GM11168 (cell line): ENCODE data around the gene COX19.

ENCODE experiments used
- in situ Hi-C: fragments of 300-500 bp; cut with MboI; formaldehyde crosslinking; loops from one replicate; pipeline ENCODE4 v1.12.0; 2022; ENCODE audit warnings: low sequenced_read_pairs; ENCODE audit not compliant: unreplicated experiment

The COX19 gene

DNA sequence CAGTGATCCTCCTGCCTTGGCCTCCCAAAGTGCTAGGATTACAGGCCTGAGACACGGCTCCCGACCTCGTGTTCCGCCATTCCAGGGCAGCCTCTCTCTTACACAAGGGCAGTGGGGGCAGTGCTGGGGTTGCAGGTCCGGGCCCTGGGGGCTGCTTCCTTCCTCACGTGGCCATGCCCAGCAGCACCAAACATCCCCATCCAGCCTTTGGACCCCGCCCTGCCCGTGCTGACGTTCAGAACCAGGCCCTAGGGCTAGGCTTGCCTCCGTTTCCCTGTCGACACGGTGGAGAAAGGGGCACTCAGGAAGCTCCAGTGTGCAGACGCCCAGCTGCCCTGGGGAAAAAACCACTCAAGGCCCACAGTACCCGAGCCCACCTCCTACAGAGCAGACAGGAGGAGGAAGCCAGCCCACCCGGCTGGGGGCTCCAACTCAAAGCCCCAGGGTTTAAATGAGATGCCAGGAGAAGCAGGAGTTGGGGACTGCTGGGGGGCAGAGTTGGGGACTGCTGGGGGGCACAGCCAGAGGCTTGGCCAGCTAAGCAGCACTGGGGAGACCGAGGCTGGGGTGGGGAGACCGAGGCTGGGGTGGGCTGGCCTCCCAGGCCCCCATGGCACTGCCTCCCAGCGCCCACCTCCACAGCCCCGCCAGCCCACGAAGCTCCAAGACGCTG is 56.8 kb downstream of the COX19 start:
- in situ Hi-C loops = no loop called here

DNA sequence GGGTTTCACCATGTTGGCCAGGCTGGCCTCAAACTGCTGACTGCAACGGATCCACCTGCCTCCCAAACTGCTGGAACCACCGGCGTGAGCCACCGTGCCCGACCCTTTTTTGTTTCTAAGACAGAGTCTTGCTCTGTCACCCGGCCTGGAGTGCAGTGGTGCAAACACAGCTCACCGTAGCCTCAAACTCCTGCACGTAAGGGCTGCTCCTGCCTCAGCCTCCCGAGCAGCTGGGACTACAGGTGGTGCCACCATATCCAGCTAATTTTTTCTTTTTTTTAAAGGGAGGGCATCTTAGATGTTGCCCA is 57.3 kb downstream of the COX19 start:
- in situ Hi-C loops = no loop called here

DNA sequence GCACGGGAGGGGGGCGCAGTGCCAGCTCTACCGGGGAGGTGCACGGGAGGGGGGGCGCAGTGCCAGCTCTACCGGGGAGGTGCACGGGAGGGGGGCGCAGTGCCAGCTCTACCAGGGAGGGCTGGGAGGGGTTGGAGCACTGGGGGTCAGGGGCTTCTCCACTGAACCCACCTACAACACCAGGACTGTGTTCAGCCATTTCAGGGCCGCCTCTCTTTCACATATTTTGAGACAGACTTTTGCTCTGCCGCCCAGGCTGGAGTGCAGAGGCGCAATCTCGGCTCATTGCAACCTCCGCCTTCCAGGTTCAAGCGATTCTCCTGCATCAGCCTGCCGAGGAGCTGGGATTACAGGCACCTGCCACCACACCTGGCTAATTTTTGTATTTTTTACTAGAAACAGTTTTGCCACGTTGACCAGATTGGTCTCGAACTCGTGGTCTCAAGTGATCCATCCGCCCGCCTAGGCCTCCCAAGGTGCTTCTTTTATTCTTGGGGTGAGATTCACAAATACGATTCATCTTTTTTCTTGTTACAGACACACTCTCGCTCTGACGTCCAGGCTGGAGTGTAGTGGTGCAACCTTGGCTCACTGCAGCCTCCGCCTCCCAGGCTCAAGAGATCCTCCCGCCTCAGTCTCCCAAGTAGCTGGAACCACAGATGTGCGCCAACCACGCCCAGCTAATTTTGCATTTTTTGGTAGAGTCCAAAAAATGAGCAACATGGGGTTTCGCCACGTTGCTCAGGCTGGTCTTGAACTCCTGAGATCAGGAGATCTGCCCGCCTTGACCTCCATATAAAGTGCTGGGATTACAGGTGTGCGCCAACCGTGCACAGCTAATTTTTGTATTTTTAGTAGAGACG is 57.9 kb downstream of the COX19 start:
- in situ Hi-C loops = no loop called here

DNA sequence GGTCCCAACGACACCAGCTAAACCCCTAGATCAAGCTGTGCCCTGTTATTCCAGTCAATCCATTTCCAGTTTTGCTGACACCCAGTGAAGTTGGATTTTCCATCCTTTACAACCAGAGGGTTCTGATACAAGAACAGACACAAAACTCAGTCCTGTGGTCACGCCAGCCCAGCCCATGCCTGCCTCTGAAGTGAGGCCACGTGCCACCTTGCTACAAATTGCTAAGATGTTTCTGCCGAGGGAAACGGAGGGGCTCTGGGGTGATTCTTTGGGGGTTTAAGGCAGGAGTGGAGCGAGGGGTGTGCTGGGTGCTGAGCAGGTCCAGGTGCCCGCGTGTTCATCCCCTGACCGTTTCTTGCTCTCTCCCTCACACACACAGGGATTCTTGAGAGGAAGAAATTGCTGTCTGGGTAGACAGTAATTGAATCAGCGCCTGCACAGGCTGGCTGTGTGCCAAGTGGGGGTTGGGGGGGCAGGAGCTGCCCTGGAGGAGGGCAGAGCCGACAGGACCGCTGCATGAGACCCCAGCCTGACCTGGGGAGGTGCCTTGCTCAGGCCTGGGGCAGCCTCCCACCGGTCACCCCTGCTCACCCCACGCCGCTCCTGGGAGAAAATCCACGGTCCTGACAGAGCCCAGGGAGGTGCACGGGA is 58.9 kb downstream of the COX19 start:
- in situ Hi-C loops = no loop called here
